ENCODE data around the gene DCAF8.

The DCAF8 gene

GRCh38 chr1:160171354-160171753 lies 91.0 kb downstream of the DCAF8 start:
- DNase-seq (ENCODE audit: low read depth in 2 of 2, low spot score in 1 of 2): no peak

DNA sequence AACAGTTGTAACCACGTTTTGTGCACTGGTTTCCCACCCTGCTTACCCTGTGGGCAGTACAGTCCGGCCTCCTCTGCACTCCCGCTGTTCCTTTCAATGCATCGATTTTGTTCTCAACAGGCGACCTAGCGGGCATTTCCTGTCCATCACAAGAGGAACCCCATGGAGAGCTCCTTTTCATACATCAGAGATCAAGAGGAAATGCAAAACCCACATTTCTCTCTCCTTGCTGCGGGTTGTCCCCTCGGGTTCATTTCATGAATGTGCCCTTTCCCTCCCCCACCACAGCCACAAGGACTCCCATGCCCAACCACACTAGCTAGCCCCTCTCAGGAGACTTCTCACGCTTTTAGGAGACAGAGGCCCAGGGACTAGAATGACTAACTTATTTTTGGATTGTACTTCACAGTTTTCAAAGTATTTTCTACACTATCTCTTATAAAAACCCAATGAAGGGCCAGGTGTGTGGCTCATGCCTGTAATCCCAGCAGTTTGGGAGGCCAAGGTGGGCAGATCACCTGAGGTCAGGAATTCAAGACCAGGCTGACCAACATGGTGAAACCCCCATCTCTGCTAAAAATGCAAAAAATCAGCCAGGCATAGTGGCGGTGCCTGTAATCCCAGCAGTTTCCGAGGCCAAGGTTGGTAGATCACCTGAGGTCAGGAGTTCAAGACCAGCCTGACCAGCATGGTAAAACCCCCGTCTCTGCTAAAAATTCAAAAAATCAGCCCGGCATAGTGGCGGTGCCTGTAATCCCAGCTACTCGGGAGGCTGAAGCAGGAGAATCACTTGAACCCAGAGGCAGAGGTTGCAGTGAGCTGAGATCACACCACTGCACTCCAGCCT lies 92.6 kb downstream of the DCAF8 start:
- no peak for DNase-seq (ENCODE audit: low read depth in 2 of 2, low spot score in 1 of 2)

DNA sequence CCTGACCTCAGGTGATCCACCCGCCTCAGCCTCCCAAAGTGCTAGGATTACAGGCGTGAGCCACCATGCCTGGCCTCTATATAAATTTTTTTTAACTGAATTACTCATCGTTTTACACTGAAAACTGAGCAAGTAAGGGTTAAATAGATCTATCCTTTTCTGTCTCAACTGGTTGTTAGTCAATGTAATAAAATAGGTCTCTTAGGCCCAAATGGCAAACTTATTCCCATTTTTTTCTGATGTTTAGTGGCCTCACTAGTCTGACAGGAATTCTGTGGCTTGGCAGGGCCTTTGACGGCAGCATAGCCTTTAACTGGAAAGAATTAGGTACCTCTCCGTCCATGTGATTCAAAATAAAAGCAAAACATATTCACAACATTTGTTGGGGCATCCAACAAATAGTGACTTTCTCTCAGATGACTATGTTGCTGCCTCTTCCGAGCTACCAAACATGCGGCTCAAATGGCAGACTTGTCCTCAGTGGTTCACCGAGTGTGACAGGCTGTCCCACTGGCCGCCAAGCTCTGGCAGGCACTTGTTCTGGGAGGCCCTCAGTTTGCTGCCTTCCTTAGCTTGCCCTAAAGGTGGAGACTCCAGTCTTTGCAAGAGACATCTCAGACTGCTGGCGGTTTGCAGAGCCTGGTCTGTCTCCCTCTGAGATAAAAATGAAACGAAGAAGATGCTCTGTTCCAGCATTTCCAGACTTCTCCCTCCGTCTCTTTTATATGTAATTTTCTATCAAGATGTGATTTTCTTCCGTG lies 93.6 kb downstream of the DCAF8 start:
- no peak for DNase-seq (ENCODE audit: low read depth in 2 of 2, low spot score in 1 of 2)

DNA sequence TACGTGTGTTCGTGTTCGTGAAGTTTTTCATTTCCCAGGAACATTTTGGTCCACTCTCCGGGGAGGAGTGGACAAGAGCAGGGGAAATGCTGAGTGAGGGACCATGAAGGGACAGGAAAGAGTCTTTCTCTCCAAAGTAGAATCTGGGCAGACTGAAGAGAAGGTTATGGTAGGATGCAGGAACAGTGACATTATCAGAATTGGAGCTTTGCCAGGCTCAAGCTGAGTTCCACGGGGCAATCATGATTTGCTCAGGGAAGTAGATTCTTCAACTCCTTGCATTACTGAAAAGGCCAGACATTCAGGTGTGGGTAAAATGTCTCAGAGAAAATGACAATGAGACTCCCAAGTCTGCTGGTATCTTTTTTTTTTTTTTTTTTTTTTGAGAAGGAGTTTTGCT lies 94.3 kb downstream of the DCAF8 start:
- DNase-seq (ENCODE audit: low read depth in 2 of 2, low spot score in 1 of 2): no peak

DNA sequence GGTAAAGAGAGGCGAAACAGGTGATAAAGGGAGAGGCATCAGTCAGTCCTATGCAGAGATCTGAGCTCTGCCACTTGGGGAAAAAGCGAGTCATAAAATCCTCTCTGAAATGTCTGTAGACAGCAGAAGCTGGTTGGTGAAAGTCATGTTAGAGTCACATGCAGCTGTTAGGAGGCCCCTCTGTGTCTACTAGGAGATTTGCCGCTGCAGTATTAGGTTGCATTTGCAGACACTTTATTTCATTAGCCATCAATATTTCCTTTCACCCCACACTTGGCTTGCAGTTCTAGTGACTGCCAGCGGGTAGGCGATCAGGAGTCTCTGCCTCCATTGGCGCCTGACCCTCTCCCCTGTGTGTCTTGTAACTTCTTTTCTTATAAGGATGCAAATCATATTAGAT lies 94.8 kb downstream of the DCAF8 start:
- no peak for DNase-seq (ENCODE audit: low read depth in 2 of 2, low spot score in 1 of 2)

DNA sequence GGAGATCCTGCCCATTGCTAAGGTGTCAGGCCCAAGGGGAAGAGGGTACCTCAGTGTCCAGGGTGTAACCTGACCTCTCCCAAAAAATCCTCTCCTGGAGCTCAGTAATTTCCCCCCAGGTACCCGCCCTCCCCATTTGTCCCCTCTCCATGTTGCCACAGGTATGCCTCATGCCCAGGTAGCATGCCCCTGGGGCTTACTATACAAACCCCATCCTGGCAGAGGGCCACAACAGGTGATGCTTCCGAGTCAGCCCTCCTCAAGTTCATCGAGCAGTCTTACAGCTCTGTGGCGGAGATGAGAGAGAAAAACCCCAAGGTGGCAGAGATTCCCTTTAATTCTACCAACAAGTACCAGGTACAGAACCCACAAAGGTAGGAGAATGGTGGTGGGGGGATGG lies 95.3 kb downstream of the DCAF8 start:
- no peak for DNase-seq (ENCODE audit: low read depth in 2 of 2, low spot score in 1 of 2)

GRCh38 chr1:160166166-160166868 lies 96.0 kb downstream of the DCAF8 start:
- no peak for DNase-seq (ENCODE audit: low read depth in 2 of 2, low spot score in 1 of 2)

Data from stimulated activated CD8-positive, alpha-beta memory T cell treated with anti-CD3 and anti-CD28 coated beads, Interleukin-4, amount 100 ng/mL, for 1 hour (primary cell).